Sigmoid colon (tissue), 4 donors: ENCODE results near the gene LIPN.

ENCODE experiments used
- EP300 ChIP-seq, 4 donors: sonication (generic); formaldehyde crosslinking; IDR thresholded peaks; one replicate each; pipeline ENCODE4 v1.6.1; 2017; ENCODE audit warnings: antibody characterized with exemption in 4 of 4
- POLR2A ChIP-seq, 2 donors: fragments of 450-650 bp; IDR thresholded peaks; one replicate each; pipeline ENCODE4 v1.6.1; 2016; ENCODE audit warnings: antibody characterized with exemption in 2 of 2, mild to moderate bottlenecking in 2 of 2, moderate library complexity in 2 of 2
- POLR2AphosphoS5 ChIP-seq, 4 donors: sonication (generic); formaldehyde crosslinking; IDR thresholded peaks; one replicate each; pipeline ENCODE4 v1.6.1; 2017; ENCODE audit warnings: antibody characterized with exemption in 4 of 4
- TF ChIP-seq, protein P1 (sequence below), 4 experiments: fragments of 450-650 bp in 3 of 4; fragments of 200-600 bp in 1 of 4; IDR thresholded peaks; one replicate each; pipeline ENCODE4 v1.5.1; 2016 to 2019; ENCODE audit warnings: antibody characterized with exemption in 4 of 4, mild to moderate bottlenecking in 3 of 4, moderate library complexity in 2 of 4

DNA sequence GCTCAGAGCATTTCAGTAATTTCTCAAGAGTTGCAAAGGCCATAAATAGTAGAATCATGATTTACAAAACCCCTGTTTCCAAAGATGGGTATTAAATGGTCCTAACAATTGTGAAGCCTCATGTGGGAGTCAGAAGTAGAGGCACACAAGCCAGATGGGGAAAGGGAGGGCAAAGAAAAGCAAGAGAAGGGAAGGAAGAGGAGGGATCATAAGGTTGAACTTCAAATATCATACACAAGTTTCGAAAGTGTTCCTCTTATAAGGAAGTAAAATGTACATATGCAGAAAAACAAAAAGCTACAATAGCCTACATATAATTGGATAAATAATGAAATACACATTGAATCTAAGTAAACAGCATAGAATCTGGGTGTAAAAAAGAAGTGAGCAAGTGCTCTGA, 6.0 kb downstream of the LIPN start:
- TF ChIP-seq, protein P1, sequence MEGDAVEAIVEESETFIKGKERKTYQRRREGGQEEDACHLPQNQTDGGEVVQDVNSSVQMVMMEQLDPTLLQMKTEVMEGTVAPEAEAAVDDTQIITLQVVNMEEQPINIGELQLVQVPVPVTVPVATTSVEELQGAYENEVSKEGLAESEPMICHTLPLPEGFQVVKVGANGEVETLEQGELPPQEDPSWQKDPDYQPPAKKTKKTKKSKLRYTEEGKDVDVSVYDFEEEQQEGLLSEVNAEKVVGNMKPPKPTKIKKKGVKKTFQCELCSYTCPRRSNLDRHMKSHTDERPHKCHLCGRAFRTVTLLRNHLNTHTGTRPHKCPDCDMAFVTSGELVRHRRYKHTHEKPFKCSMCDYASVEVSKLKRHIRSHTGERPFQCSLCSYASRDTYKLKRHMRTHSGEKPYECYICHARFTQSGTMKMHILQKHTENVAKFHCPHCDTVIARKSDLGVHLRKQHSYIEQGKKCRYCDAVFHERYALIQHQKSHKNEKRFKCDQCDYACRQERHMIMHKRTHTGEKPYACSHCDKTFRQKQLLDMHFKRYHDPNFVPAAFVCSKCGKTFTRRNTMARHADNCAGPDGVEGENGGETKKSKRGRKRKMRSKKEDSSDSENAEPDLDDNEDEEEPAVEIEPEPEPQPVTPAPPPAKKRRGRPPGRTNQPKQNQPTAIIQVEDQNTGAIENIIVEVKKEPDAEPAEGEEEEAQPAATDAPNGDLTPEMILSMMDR (IDR thresholded peaks at IDR 0.05) = no peak
- TF ChIP-seq POLR2AphosphoS5 (IDR thresholded peaks at IDR 0.05) (no peak), POLR2A (IDR thresholded peaks at IDR 0.05) (no peak), EP300 (IDR thresholded peaks at IDR 0.05) (no peak)
